RWPE2 (cell line): Measurements from ENCODE around the gene RAB13.

Experiments
- ATAC-seq: fragments of 200-7000 bp; cut with Tn5 transposase; 3 replicates; pipeline ENCODE4 v1.9.1; 2021; ENCODE audit warnings: low read depth
- DNase-seq: peaks from one replicate; pipeline ENCODE4 v3.0.0-alpha.2; 2020; ENCODE audit warnings: low spot score
- H3K27ac ChIP-seq: fragments of 450-650 bp; 2 replicates; pipeline ENCODE4 v1.5.1; 2017; ENCODE audit warnings: mild to moderate bottlenecking; ENCODE audit not compliant: poor library complexity, severe bottlenecking
- H3K27me3 ChIP-seq: fragments of 250-450 bp; sonication (Bioruptor Pico); 2 replicates; pipeline ENCODE4 v1.5.1; 2021; ENCODE audit warnings: mild to moderate bottlenecking, moderate library complexity; ENCODE audit not compliant: insufficient read depth, poor library complexity, severe bottlenecking
- H3K36me3 ChIP-seq: fragments of 250-450 bp; sonication (Bioruptor Pico); 2 replicates; pipeline ENCODE4 v1.5.1; 2020; ENCODE audit warnings: low read depth, mild to moderate bottlenecking, moderate library complexity
- H3K4me1 ChIP-seq: fragments of 250-450 bp; sonication (Bioruptor Pico); 2 replicates; pipeline ENCODE4 v1.5.1; 2021; ENCODE audit warnings: mild to moderate bottlenecking, moderate library complexity; ENCODE audit not compliant: insufficient read depth, poor library complexity, severe bottlenecking
- H3K4me3 ChIP-seq: fragments of 250-450 bp; sonication (Bioruptor Pico); 2 replicates; pipeline ENCODE4 v1.5.1; 2021; ENCODE audit warnings: mild to moderate bottlenecking, moderate library complexity; ENCODE audit not compliant: severe bottlenecking
- H3K9me3 ChIP-seq: fragments of 250-450 bp; sonication (Bioruptor Pico); 2 replicates; pipeline ENCODE4 v1.5.1; 2021; ENCODE audit warnings: mild to moderate bottlenecking, moderate library complexity; ENCODE audit not compliant: severe bottlenecking
- TF ChIP-seq, protein P1 (sequence below): fragments of 450-650 bp; IDR thresholded peaks from one replicate; pipeline ENCODE4 v1.5.1; 2017; ENCODE audit warnings: mild to moderate bottlenecking, moderate library complexity; ENCODE audit not compliant: poor library complexity, severe bottlenecking

Gene RAB13

DNA sequence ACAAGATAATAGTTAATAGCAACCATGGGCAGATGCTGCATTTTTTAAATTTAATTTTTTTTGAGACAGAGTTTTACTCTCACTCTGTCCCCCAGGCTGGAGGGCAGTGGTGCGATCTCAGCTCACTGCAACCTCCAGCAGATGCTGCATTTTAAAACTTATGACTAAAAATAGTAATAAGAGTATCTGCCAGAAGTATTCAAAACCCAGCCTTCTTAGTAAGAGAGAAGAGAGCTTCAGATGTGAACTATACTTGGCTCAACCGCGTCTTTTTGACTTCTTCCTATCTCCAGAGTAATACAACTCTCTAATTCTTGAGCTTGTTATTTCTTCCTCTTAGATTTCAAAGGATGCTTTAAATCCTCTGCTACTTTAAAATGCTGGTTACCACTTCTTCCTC, 9.1 kb upstream of the RAB13 start:
- Histone ChIP-seq H3K9me3 (no peaks in the 10 kb centered on the region), H3K27ac (no peak overlapping the region), H3K36me3 (peaks cover 46% of the 10 kb centered on the region), H3K4me3 (no peak overlapping the region), H3K27me3 (no peaks in the 10 kb centered on the region), H3K4me1 (peaks cover 8% of the 10 kb centered on the region)
- TF ChIP-seq, protein P1, sequence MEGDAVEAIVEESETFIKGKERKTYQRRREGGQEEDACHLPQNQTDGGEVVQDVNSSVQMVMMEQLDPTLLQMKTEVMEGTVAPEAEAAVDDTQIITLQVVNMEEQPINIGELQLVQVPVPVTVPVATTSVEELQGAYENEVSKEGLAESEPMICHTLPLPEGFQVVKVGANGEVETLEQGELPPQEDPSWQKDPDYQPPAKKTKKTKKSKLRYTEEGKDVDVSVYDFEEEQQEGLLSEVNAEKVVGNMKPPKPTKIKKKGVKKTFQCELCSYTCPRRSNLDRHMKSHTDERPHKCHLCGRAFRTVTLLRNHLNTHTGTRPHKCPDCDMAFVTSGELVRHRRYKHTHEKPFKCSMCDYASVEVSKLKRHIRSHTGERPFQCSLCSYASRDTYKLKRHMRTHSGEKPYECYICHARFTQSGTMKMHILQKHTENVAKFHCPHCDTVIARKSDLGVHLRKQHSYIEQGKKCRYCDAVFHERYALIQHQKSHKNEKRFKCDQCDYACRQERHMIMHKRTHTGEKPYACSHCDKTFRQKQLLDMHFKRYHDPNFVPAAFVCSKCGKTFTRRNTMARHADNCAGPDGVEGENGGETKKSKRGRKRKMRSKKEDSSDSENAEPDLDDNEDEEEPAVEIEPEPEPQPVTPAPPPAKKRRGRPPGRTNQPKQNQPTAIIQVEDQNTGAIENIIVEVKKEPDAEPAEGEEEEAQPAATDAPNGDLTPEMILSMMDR = no peak
- DNase-seq (no peak), ATAC-seq (no peak)

DNA sequence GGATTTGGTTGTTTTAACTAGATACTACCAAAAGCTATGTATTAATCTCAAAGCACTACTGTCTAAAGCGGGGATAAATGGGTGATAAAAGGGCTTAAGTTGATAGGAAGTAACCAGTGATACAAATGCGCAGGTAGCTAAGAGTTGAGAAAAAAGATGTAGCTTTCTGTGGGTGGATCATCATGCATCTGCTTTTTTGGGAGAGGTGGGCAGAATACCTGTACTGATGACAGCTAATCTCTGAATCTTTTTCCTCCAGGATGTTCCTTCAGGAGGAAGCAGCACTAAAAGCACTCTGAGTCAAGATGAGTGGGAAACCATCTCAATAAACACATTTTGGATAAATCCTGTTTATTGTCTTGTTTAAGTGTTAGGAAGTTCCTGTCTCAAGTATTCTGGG, 5.7 kb upstream of the RAB13 start:
- TF ChIP-seq, protein P1 = no peak
- Histone ChIP-seq H3K4me1 (peaks cover 14% of the 10 kb centered on the region), H3K27me3 (no peaks in the 10 kb centered on the region), H3K27ac (peak overlapping the region; percentile 74), H3K9me3 (no peaks in the 10 kb centered on the region), H3K4me3 (peak overlapping the region; percentile 84), H3K36me3 (peaks cover 46% of the 10 kb centered on the region)
- ATAC-seq = no peak
- no peak for DNase-seq

DNA sequence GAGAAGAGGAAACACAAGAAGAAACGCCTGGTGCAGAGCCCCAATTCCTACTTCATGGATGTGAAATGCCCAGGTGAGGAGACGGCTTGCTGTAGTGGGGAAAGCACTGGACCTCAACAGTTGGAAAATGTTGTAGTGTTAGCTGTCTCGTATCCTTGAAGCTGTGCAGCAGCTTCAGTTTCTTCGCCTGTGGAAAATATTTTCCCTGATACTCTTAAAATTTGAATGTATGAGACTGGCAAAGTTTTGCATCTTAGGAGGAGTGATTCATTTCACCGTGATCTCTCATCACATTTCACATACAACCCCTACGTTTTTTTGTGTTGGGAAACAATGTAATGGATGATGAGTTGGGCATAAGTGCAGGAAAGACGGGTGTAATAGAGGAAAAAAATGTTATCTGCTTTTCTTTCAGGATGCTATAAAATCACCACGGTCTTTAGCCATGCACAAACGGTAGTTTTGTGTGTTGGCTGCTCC, 5.1 kb upstream of the RAB13 start:
- Histone ChIP-seq H3K36me3 (peaks cover 46% of the 10 kb centered on the region), H3K27ac (peak overlapping the region; percentile 74), H3K27me3 (no peaks in the 10 kb centered on the region), H3K9me3 (no peaks in the 10 kb centered on the region), H3K4me1 (peaks cover 18% of the 10 kb centered on the region), H3K4me3 (peak overlapping the region; percentile 84)
- ATAC-seq (no peak), DNase-seq (no peak)
- TF ChIP-seq, protein P1 = no peak

DNA sequence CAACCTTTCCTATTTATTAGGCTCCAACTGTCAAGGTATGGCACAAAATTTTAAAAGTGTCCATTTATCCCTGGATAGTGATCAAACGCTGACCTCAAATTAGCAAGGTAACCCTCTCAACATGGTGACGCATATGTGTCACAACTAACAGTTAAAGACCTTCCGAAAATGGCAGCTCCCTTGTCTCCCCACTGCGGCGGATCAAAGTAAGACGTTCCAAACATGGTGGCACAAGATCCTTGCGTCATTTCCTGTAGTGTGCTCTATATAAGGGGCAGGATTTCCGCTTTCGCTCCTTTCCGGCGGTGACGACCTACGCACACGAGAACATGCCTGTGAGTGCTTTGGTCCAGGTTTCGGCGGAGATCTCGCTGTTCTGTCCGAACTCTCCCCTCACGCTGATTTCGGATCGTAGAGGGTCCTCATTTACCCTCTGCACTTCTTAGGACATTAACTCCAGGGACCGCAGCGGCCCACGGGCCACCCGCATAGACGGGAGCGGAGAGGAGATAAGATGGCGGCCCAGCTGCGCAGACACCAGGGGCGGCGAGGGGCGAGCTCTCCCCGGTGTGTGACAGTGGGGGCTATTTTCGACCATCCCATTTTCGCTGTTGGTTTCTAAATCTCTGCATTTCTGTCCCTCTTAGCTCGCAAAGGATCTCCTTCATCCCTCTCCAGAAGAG, 4.5 kb upstream of the RAB13 start, which contains the start of gene RPS27:
Gene RPS27 (plus strand): TSS at position 295 of the 683 bp plus-strand sequence. CDS start 35 bp downstream, at position 330.
- Histone ChIP-seq H3K36me3 (peaks cover 45% of the 10 kb centered on the region), H3K27ac (peak within 1 kb of the TSS; percentile 74), H3K27me3 (no peaks in the 10 kb centered on the region), H3K4me1 (peaks cover 18% of the 10 kb centered on the region), H3K9me3 (no peaks in the 10 kb centered on the region), H3K4me3 (peak within 1 kb of the TSS; percentile 84)
- ATAC-seq (peak; percentile 37), DNase-seq (peak; percentile 92)
- TF ChIP-seq, protein P1 = no peak

DNA sequence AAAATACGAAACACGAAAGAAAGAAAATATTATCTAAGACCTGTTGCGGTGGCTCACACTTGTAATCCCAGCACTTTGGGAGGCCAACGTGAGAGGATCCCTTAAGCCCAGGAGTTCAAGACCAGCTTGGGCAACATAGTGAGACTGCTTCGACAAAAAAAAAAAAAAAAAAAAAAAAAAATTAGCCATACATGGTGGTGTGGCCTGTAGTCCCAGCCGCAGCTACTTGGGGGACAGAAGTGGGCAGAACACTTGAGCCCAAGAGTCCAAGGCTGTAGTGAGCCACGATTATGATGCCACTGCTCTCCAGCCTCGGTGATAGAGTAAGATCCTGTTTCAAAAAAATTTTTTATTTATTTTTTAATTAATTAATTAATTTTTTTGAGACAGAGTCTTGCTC, 1.5 kb upstream of the RAB13 start:
- no peak overlapping the region for H3K4me3 ChIP-seq
- H3K27ac ChIP-seq = peak overlapping the region; percentile 71
- H3K4me1 ChIP-seq = peaks cover 18% of the 10 kb centered on the region
- ATAC-seq = no peak
- peaks cover 36% of the 10 kb centered on the region for H3K36me3 ChIP-seq
- H3K9me3 ChIP-seq = no peaks in the 10 kb centered on the region
- H3K27me3 ChIP-seq = no peaks in the 10 kb centered on the region
- DNase-seq = no peak
- TF ChIP-seq, protein P1 = no peak
